HK-2 (cell line): Measurements from ENCODE around the gene NEO1.
"Not testable (repeated sequence)": the region's sequence is repeated elsewhere in the genome, so short reads cannot be mapped to it uniquely, and the experiment has no call there.

ENCODE experiments used
- DNase-seq: peaks from one replicate; pipeline ENCODE4 v3.0.0-alpha.2; 2018; ENCODE audit not compliant: unreplicated experiment

The NEO1 gene

GRCh38 chr15:73142802-73143762 lies 90.8 kb downstream of the NEO1 start:
- no peak for DNase-seq

GRCh38 chr15:73143763-73144155 lies 91.5 kb downstream of the NEO1 start:
- no peak for DNase-seq

GRCh38 chr15:73146419-73146818 lies 94.2 kb downstream of the NEO1 start:
- DNase-seq = no peak

DNA sequence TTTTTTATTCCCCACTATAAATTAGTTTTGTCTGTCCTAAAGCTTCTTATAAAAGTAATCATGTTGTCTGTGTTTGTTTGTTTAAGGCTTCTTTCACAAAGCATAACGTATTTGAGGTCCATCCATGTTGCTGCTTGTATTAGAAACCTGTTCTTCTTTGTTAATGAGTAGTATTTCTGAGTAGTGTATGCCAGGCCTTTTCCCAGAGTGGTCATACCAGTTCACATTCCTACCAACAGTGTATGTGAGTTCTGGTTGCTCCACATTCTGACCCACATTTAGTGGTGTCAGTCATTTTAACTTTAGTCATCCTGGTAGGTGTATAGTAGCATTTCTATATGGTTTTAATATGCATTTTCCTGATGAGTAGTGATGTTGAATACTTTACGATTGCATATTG lies 98.6 kb downstream of the NEO1 start:
- no peak for DNase-seq

DNA sequence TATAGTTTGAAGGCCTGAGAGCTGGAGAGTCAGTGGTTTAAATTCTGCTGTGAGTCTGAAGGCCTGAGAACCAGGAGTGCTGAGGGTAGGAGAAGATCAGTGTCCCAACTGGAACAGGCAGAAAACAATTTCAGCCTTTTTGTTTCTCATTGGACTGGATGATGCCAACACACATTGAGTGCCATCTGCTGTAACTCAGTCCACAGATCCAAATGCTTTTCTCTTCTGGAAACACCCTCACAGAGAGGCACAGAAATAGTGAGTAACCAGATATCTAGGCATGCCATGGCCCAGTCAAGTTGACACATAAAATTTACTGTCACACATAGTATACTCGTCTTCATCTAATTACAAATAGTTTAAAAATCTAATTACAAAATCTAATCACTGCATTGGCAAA lies 100.8 kb downstream of the NEO1 start:
- no peak for DNase-seq

DNA sequence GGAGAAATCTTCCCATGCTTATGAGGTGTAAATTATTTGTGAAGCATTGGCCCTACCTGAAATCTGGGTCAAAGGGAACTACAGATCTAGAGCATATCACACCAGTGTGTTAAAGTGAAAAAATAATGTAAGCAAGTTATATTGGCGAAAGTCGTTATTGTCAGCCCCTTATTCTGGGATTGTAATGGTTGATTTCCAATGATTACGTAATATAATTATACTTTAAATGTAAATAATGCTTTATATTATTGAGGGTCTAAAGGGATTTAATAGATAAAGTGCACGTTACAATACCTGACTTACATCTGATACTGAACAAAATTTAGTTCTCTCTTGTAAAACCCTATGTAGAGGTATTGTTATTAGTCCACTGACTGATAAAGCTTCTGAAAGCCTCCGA lies 101.2 kb downstream of the NEO1 start:
- DNase-seq = no peak

DNA sequence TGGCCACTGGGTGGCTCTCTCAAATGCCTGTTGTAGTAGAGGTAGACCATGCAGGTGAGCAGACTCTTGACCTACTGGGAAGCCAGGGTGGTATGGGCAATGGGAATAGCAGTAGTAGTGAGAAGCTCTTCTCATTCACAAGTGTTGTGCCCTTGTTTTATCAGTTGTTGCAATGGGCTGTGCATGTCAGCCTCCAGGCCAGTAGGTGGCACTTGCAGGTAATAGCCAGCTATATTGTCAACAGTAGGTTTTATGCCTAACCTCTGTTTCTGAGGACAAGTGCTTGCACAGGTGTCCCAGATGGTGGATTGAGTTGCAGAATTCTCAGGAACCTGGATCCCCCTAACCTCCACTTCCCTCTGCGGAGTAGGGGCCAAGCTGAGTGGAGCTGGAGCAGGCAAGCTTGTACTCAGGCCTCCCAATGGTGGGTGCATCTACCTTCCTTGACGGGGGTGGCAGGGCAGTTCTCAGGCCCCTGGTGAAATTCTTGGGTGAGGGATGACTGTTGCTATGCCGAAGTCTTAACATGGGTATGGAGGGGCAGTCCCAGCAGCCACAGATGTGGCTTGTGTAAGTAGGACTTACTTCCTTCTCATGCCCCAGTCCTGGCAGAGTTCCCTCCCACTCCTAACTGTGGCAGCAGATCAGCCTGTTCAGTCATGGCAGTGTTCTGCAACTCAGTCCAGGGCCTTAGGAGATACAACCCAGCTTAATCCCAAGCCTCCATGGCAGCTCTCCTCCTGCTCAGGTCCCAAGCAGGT lies 104.3 kb downstream of the NEO1 start:
- no peak for DNase-seq

GRCh38 chr15:73161546-73161945 lies 109.3 kb downstream of the NEO1 start:
- DNase-seq = no peak

DNA sequence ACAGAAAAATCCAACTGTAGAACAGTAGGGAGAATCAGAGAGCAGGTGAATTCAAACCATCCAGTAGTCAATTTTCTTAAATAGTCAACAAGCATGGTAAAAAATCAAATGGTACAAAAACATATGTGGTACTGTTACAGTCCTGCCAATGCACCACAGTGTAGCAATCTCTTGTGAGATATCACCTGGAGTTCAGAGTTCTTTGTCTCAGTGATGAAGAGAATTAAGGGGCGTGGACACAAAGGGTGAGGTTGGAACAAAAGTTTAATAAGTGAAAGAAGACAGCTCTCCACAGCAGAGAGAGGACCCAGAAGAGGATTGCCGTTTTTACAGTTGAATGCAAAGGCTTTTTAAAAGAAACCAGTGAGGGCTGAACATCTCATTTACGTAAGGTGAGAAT lies 113.2 kb downstream of the NEO1 start:
- no peak for DNase-seq

DNA sequence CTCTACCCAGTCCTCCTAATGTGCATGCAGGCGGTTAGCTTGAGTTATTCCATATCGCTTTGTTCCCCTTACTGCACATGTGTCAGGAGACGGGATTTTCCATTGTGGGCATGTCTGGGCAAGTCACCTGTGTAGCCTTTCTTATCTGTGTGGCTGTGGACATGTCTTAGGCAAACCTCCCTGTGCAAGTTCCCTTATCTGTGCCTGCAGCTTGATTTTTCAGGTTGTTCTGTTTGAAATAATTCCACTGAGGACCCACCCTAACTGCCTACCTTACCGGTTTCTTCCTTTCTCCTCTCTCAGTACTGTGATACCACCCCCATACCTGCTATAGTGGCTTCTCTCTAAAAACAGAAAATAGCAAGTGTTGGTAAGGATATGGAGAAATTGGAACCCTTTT lies 113.6 kb downstream of the NEO1 start:
- DNase-seq = no peak

GRCh38 chr15:73166711-73167110 lies 114.4 kb downstream of the NEO1 start:
- DNase-seq = not testable (repeated sequence)

- no peak for DNase-seq
Observed at GRCh38 chr15:73168487-73168886, 116.2 kb downstream of the NEO1 start.

GRCh38 chr15:73171711-73172110 lies 119.4 kb downstream of the NEO1 start:
- no peak for DNase-seq

DNA sequence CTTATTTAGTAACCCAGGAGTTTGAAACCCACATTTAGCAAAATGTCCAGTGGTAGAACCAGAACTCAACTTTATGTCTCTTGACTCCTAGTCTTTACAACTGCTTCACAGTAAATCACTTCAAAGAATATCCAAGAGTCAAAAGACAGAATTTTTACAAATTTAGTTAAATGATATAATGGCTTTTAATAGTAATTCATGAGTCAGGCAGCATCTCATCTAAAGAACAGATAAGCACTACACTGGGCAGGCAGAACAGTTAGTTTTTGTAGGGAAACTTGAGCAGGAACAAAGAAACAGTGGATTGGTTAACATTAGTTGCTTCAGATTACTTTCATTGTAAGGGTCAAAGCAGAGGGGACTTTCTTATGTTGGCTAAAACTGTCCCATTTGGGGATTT lies 120.2 kb downstream of the NEO1 start:
- no peak for DNase-seq

- no peak for DNase-seq
Observed at GRCh38 chr15:73174171-73174570, 121.9 kb downstream of the NEO1 start.

- DNase-seq = no peak
Observed at GRCh38 chr15:73175382-73175781, 123.1 kb downstream of the NEO1 start.

GRCh38 chr15:73176598-73176997 lies 124.3 kb downstream of the NEO1 start:
- no peak for DNase-seq

GRCh38 chr15:73183071-73183470 lies 130.8 kb downstream of the NEO1 start:
- DNase-seq = no peak

DNA sequence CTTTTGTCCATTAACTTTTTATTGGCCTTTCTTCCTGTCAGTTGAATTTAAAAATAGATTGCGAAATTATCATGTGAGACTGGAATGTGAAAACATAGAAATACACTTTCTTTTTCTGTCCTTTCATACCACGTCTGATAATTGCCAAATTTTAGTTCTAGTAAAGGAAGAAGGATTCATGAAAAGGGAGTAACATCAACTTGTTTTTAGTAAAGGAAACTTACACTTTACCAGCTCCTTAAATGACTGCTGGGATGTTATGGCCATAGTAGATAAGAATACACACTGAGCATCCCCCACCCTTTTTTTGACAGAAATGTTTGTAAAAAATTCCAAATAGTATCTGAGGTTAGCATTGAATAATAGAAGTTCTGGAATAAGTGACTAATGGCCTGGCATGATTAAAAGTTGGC lies 137.9 kb downstream of the NEO1 start:
- DNase-seq = no peak

- no peak for DNase-seq
Observed at GRCh38 chr15:73195166-73195565, 142.9 kb downstream of the NEO1 start.

DNA sequence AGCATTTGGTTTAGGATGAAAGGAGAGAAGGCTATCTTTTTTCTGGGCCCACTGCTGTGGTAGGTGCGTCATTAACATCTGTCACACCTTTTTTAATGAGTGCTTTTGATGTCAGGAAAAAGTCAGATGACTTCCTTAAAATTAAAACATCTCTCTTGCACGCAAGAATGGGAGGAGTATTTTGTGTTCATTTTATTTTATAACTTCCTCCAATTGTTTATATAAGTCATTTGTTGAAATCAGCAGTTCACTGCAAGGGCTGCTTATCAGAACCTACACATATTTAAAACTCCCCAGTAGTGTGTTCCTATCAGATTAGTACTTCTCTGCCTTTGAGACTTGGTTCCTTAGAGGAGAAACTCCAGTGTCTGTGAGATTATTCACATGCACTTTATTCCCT lies 143.8 kb downstream of the NEO1 start:
- DNase-seq = no peak

DNA sequence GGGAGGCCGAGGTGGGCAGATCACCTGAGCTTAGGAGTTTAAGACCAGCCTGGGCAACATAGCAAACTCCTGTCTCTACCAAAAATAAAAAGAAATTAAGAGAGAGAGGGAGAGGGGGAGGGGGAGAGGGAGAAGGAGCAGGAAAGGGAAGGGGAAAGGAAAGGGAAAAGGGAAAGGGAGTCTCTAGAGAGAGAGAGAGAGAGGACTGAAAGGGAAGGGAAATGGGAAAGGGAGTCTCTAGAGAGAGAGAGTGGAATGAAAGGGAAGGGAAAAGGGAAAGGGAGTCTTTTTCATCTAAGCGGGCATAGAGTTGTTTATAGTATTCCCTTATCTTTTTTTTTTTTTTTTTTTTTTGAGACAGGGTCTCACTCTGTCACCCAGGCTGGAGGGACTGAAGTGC lies 148.1 kb downstream of the NEO1 start:
- DNase-seq = no peak

DNA sequence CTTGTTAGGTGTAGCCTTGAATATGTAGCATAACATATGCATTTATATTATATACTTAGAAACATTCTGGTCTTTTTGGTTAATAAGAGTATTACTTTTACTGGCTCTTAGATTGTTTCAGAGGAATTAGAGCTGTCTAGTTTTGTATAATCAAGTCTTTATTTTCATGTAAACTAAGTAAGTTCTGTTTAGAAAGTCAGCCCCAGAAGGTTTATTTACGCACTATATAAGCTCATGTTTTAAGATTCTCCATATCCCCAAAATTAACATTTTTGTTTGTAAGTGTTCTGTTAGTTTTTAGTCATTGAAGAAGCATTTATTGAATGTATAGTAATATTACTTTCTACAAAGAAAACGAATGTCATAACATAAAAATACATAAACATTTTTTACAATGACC lies 158.4 kb downstream of the NEO1 start:
- DNase-seq = no peak
